GM19463 (cell line): Measurements from ENCODE around the gene CHKB.

ENCODE experiments used
- ATAC-seq: cut with Tn5 transposase; IDR thresholded peaks from one replicate; pipeline ENCODE4 v1.9.1; 2021; ENCODE audit warnings: mild to moderate bottlenecking, moderate library complexity; ENCODE audit not compliant: unreplicated experiment

Gene CHKB

DNA sequence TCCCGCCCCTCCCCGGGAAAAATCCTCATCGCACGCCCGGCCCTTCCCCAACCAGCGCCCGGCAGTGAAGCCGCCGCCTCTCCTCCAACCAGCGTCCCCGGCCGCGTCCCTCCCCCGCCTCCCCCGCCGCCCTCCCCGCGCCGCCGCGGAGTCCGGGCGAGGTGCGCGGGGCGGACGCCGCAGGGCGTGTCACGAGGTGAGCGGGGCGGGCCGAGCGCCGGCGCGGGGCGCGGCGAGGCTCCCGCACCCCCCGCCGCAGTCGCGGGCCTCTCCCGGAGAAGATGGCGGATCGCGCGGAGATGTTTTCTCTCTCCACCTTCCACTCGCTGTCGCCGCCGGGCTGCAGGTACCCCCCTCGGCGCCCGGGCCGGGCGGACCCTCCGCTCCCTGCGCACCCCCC lies 17.9 kb upstream of the CHKB start, which contains the start of gene MAPK8IP2:
Gene MAPK8IP2, plus strand, starts transcription at position 256 of the 400 bp plus-strand sequence. Its CDS starts 26 bp downstream, at position 282.
- ATAC-seq = no peak

DNA sequence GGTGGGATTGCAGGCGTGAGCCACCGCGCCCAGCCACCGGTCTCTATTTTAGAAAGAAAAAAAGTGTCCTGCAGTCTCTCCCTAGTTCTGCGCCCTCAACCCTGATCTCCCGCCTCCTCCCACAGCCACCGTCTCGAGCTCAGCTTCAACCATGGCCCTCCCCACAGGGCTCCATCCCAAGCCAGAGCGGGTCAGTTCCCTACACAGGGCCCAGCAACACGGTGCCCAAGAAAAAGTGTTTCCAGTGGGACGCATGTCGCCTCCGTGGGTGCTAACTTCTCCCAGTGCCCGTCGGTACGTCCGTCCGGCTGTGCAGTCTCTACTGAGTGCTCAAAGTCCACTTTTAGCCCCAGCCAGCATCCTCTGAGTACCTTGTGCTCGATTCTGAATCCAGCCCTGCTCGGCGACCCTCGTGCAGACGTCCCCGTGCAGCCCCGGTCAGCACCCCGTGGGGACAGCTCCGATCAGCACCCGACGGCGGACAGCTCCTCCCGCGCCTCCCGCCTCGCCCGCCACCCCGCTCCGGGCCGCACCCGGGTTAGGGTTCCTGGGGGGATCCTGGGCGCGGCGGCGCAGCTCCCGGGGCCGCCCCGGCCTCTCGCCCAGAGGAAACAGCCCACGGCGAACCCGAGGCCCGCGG lies 17.3 kb upstream of the CHKB start:
- ATAC-seq = no peak

DNA sequence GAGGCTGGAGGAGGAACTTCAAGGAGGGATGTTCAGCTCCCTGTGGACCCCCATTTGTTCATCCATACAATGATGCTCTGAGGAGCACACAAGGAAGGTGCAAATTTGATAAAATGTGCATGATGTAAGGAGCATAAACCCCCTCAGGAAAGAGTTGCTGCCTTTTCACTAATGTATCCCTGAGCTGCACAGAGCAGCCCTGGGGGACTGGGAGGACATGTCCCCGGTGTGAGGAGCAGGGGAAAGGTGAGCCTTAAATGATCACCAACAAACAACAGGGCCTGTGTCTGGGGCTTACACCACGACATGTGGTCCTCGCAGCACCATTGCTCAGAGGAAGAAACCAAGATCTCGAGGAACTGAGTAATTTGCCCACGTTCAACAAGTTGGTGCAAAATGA lies 14.4 kb upstream of the CHKB start:
- no peak for ATAC-seq

DNA sequence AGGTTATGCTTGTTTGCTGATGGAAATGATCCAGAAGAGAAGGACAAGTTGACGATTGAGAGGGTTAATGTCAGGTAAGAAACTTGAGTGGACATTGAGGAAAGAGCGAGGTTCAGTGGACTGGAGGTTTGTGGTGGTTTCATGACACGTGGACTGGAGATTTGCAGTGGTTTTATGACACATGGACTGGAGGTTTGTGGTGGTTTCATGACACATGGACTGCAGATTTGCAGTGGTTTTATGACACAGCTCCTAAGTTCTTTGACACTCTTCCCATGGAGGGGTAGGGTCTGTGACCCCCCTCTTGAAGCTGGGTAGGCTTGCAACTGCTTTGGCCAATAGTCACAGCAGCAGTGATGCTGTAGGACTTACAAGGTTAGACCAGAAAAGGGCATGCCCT lies 12.5 kb upstream of the CHKB start:
- no peak for ATAC-seq

- no peak for ATAC-seq
Observed at GRCh38 chr22:50587407-50587806, 4.8 kb upstream of the CHKB start.

- ATAC-seq = no peak
Observed at GRCh38 chr22:50586416-50586815, 3.8 kb upstream of the CHKB start.

- ATAC-seq = no peak
Observed at GRCh38 chr22:50585781-50586180, 3.1 kb upstream of the CHKB start.

GRCh38 chr22:50585238-50585637 lies 2.6 kb upstream of the CHKB start:
- no peak for ATAC-seq

GRCh38 chr22:50584106-50585096 lies 1.8 kb upstream of the CHKB start:
- ATAC-seq = no peak

DNA sequence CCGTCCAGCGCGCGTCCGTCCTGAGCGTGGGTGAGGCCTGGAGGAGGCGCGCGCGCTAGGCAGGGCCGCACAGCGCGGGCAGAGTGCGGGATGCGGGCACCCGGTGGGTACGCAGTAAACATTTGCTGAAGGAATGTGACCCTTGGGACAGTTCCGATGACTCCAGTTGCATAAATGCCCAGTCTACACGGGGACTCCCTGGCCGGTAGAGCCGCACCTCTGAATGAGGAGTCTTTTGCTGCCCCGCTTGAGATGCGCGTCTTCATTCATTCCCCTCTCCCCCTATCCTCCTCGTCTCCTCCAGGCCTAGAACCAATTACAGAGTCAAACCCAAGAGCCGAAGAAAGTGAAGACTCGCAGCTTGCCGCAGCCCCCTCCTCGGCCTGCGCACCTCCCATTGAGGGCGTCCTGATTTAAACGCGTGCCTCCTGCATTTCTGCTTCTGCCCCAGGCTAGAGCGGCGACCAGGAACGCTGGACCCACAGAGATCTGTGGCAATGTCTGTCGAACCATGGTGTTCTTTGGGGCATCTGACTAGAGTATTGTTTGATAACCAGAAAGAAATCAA lies 729 bp upstream of the CHKB start:
- peak; percentile 29 for ATAC-seq

GRCh38 chr22:50581950-50582492 lies 628 bp downstream of the CHKB start:
- peak; percentile 4 for ATAC-seq

GRCh38 chr22:50581031-50581949 lies 1.4 kb downstream of the CHKB start:
- no peak for ATAC-seq

GRCh38 chr22:50579752-50580151 lies 2.9 kb downstream of the CHKB start:
- ATAC-seq = no peak

DNA sequence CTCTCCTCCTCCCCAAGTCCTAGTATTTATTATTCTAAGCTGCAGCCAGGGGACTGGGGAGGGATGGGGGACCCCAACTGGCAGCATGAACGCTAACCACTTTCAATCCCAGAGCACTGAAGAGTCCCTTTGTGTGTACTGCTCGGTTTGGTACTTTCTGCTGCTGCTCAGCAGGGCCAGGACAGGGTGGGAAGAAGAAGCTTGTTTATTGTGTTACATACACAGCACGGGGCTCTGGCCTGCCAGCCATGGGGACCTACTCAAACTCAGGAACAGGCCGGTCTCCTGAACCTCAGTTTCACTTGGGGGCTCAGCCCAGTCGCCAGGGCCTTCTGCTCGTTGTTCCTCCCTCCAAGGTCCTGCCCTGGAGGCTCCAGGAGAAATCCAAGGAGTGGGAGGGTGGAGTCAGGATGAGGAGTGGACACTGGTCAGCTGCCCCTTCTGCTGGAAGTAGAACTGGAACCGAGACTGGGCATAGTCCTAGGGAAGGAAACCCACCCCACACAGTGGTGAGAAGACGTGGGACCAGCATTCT lies 3.8 kb downstream of the CHKB start:
- ATAC-seq = no peak

DNA sequence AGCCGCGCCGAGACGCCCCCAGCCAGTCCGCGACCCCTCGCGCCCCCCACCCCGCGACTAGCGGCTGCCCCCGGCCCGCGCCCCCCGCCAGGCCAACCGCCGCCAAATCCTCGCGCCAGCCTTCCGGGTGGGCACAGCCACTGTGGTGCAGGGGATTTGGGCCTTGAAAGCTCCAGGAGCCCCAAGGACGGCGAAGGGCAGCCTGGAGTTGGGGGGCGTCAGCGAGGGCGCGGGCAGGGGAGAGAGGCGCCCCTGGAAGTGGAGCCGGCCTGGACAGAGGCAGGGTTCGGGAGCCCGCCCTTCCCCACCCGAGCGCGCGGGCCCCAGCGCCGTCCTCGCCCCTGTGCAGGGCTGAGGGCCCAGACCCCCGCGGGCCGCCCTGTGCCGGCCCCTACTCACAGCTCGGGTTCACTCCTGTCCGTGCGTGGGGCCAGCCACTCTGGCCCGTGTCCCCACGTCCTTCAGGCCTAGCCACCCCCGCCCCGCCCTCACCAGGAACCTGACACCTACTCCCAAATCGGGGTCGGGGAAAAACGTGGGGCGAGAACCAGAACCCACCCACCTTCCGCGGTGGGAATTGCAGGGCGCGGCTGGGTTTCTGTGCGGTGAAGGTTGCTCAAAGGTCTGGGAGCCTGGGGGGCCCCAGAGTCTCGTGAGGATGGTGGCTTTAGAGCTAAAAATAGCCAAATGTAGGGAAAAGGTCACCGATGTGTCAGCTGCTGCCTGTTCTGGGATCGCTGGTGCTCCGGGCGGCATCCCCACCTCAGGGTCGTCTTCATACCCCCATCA lies 4.5 kb downstream of the CHKB start, which contains the start of gene CPT1B:
Gene CPT1B, minus strand, starts transcription at position 441 of the 789 bp plus-strand sequence. CDS start 512 bp downstream, outside the sequence.
- ATAC-seq = no peak

DNA sequence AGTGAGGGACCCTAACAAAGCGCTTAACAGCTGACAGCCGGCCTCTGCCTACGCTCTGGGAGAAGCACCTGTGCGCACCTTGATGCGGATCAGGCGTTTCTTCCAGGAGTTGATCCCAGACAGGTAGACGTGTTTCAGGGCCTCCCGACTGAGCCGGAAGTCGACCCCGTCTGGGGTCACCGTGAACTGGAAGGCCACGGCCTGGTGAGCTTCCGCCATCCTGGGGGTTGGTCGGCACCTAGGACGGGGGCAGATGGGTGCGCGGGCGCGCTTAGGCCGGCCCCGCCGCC lies 5.0 kb downstream of the CHKB start:
- no peak for ATAC-seq

- ATAC-seq = no peak
Observed at GRCh38 chr22:50576806-50577696, 5.6 kb downstream of the CHKB start.

DNA sequence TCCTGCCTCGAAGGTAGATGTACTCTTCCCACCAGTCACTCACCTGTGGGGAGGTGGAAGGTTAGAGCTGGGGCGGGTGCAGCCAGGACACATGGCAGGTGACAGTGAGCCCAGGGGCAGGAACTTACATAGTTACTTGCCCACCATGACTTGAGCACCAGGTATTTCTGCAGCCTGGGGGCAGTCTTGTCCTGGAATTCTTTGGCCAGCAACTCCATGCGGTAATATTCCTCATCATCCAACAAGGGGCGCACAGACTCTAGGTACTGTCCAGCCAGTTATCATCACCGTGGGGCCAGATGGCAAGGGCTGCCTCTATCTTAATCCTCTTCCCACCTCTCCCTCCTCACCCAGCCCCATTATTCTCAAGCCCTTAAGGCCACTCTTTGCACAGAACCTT lies 6.6 kb downstream of the CHKB start:
- ATAC-seq = no peak
